Left hindlimb (tissue), 1 donor: ENCODE measurements around the gene ANKH.

Experiments used
- DNase-seq: peaks from one replicate; pipeline ENCODE4 v3.0.0-alpha.2; 2018

The ANKH gene

DNA sequence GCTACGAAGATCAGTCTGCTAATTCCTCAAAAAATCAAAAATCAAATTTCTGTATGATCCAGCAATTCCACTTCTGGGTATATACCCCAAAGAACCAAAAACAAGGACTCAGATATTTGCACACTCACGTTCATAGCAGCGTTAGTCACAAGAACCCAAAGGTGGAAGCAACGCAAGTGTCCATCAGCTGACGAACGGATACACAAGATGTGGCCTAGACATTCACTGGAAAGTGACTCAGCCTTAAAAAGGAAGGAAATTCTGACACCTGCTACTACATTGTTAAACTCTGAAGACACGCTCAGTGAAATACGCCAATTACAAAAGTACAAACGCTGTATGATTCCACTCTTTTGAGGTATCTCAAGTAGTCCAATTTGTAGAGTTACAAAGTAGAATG, 113.7 kb downstream of the ANKH start:
- no peak for DNase-seq

GRCh38 chr5:14756478-14756877, 115.1 kb downstream of the ANKH start:
- DNase-seq: no peak

DNA sequence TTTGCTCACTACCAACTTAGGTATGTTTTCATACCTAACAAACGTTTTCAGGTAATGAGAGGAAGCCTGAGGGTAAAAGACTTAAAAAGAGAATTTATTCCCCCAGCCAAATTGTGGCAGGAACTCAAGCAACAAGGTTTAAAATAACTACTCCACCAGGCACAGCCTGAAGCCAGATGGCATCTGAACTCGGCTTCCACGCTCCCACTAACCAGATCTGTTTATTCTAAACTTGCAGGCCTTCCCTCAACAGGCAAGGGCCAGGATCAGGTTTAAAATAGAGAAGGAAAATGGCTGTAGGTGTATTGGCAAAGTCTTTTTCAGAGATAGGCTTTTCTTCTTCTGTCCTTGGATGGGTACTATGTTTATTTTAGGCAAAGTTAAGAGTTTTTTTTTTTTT, 117.6 kb downstream of the ANKH start:
- DNase-seq: no peak

DNA sequence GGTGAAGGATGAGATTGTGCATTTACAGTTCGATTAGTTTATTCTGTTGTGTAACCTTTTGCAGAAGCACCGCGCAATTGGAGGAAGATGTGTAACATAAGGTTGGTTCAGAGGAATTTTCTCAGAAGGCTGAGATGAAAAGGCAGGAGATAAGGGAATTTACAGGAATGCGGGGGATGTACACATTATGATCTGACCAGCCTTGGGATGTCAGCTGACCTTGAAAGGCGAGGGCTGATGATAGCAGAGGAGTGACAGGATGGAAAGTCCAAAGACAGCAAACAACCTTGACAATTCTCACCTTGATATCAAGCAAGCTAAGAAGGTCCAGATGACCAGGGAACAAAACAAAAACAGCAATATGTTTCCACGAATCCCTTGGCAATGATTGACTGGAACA, 118.3 kb downstream of the ANKH start:
- DNase-seq: no peak

- no peak for DNase-seq
These were observed 119.0 kb downstream of the ANKH start for GRCh38 chr5:14752497-14753071.

- DNase-seq: no peak
These were observed 120.9 kb downstream of the ANKH start for GRCh38 chr5:14750712-14751111.

DNA sequence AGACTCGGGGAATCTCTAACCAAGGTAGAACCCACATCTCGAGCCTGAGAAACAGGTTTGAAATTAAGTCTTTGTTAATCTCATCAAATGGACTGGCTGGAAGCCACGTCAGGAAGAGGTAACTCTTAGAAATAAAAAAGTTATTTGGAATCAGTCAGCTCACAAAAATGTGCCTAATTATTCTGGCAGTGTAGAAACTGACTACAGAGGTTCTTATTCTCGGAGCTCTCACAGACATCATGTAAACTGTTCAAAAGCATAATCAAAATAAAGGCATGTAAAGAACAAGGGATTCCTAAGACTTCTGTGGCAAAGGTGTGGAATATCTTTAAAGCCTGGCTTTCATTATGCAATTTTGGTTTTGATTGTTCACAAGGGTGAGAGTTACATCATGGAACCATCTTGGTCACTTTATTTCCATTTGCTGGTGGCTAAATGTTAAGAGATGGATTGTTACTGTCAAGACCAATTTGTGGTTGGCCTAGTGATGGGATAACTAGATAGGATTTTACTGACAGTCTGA, 121.9 kb downstream of the ANKH start:
- no peak for DNase-seq

- peak; percentile 62 for DNase-seq
These were observed 123.2 kb downstream of the ANKH start for GRCh38 chr5:14748180-14748900.

DNA sequence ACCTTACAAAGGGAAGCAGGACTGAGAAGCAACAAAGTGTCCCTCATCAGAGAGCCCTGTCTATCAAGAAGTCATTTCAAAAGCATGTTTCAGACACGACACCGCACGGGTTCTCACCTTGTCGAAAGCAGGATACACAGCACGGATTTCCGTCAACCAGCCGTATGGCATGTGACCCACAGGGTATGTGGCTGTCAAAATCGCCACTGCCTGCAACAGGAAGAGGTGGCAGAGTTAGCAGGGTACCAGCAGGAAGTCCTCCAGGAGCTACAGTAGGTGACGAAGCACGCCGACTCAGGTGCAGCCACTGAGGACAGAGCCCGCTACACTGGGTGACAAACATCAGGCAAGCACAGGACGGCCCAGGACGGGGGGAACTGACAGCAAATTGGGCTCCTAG, 125.8 kb downstream of the ANKH start:
- DNase-seq: no peak

GRCh38 chr5:14745188-14745563, 126.4 kb downstream of the ANKH start:
- DNase-seq: no peak

DNA sequence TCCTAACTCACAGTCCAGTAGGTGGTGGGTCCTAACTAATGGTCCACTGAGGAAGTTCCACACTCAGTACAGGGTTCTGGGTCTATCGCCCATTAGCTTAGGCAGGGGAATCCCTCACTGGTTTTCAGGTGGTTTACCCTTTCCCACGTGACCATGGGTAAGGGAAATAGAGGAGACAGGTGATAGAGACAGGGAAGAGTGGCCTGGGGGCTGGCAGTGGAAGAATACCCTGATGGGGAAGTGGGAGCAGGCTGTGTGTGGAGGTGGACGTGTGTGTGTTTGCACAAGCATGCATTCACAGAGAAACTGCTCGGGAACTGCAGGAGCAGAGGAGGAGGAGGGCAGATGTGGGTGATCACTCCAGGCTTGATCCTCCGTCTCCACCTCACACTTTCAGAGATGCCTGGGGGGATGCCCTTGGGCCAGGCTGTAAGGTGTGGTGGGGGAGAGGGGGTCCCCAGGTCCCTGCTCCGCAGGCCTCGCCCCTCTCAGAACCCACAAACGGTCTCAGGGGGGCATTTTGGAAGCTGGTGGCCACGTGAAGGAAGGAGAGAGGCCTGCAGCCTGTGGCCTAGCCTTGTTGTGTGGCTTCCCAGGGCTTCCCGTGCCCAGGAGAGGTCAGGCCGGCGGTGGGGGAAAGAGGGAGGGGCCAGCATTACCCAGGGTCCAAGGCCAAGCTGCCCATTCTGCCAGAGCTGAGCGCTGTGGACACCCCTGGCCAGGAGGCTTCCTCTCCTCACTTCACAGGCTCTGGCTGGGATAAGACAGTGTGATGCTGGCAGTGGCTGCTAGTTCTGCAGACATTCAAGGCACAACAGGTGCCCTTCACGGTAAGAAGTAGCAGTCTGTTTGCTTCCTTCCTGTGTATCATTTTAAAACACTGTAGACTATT, 127.0 kb downstream of the ANKH start:
- no peak for DNase-seq

- no peak for DNase-seq
These were observed 127.8 kb downstream of the ANKH start for GRCh38 chr5:14743601-14744295.

DNA sequence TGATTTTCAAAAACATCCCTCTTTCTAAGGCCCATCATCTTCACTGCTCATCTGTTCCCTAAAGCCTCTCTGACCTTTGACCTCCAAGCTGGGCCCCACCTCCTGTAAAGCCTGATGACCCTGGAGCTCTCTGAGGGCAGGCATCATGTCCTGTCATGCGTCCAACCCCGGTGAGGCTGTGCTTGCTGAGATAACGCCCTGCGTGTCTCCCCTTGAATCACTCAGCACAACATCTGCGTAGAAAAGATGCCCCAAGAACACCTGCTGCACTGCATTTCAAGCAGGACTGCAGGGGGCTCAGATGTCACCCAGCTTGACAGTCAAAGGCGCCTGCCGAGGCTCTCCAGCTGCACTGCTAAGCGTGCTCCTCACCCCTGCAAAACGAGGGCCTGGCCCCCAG, 129.1 kb downstream of the ANKH start:
- DNase-seq: no peak

- no peak for DNase-seq
These were observed 129.7 kb downstream of the ANKH start for GRCh38 chr5:14741801-14742440.

DNA sequence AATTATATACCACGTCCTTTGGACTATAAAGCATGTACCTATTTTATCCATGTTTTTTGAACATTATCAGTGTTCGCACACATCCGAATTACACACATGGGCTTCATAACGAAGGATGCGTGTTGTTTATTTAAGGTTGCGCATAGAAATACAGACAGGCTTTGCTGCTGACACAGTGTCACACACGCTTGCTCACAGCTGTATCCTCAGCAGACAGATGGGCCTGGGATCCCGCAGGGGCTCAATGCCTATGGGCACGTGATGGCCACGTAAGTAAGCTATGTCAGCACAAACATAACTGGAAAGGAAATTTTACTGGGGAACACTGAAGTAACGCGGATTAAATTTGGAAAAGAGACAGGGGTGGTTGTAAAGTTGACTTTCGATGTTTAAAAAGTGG, 130.4 kb downstream of the ANKH start:
- no peak for DNase-seq

GRCh38 chr5:14739981-14740380, 131.6 kb downstream of the ANKH start:
- DNase-seq: no peak

- DNase-seq: no peak
These were observed 132.0 kb downstream of the ANKH start for GRCh38 chr5:14739538-14739937.

DNA sequence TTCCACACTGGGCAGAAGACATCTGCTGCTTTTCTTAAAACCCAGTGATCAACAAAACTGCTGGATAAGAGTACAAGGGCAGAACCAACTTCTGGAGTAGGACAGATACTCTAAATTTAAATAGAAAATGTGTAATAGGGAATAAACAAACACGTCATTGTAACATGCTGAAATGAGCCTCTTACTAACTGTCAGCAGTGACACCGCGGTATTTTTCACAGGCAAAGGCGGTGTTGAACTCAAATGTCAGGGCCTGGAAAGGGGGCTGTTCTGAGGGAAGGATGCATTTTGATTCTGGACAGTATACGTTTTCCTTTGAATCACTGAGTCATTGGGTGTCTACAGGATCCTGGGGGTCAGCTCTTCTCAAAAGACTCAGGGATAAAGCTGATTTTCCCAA, 133.5 kb downstream of the ANKH start:
- no peak for DNase-seq

GRCh38 chr5:14737291-14737690, 134.3 kb downstream of the ANKH start:
- no peak for DNase-seq

GRCh38 chr5:14735944-14736343, 135.6 kb downstream of the ANKH start:
- no peak for DNase-seq

GRCh38 chr5:14734396-14734795, 137.2 kb downstream of the ANKH start:
- DNase-seq: no peak

GRCh38 chr5:14733661-14734060, 137.9 kb downstream of the ANKH start:
- DNase-seq: no peak

- no peak for DNase-seq
These were observed 138.6 kb downstream of the ANKH start for GRCh38 chr5:14732991-14733390.
